Measurements from ENCODE around the gene PGGHG. TPM values are rescaled to one million over a fixed set of nuclear protein-coding genes. Genes with fewer than 3 reads are reported as not detected.

Gene PGGHG
- total and polyA plus RNA-seq, 10 of the 15 experiments (the other 5 are each of a cell fraction or from before 2014, with no cell fraction given) = 0.10 to 8.3 (median 1.8) TPM

DNA sequence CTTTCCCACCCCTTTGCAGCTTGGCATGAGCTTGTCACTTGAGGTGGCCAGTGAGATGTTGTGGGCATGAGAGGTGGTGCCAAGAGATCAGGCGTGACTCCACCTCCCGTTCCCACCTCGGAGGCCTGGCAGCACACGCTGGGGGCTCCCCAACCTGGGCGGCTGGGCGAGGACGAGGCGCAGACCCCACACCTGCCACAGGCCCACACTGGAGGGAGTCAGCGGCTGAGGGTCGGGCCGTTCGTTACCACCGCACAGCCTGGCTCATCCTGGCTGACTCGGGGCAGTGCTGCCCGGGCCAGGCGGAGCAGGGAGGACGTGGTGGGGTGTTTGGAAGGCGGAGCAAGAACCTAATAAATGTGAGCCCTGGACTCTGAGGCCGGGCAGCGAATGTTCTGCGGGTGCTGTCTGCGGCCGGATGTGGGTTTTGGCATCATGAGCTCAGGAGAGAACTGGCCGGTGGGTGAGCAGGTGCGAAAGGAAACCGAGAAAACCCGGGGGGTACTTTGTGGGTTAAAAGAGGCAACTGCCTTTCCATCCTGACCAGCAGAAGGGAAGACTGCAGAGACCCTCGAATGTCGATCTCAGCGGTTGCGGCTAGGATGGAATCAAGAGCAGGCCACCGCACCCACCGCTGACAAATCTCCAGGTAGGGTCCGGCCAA, 41.9 kb downstream of the PGGHG start (continued):
- TF ChIP-seq, protein P1, sequence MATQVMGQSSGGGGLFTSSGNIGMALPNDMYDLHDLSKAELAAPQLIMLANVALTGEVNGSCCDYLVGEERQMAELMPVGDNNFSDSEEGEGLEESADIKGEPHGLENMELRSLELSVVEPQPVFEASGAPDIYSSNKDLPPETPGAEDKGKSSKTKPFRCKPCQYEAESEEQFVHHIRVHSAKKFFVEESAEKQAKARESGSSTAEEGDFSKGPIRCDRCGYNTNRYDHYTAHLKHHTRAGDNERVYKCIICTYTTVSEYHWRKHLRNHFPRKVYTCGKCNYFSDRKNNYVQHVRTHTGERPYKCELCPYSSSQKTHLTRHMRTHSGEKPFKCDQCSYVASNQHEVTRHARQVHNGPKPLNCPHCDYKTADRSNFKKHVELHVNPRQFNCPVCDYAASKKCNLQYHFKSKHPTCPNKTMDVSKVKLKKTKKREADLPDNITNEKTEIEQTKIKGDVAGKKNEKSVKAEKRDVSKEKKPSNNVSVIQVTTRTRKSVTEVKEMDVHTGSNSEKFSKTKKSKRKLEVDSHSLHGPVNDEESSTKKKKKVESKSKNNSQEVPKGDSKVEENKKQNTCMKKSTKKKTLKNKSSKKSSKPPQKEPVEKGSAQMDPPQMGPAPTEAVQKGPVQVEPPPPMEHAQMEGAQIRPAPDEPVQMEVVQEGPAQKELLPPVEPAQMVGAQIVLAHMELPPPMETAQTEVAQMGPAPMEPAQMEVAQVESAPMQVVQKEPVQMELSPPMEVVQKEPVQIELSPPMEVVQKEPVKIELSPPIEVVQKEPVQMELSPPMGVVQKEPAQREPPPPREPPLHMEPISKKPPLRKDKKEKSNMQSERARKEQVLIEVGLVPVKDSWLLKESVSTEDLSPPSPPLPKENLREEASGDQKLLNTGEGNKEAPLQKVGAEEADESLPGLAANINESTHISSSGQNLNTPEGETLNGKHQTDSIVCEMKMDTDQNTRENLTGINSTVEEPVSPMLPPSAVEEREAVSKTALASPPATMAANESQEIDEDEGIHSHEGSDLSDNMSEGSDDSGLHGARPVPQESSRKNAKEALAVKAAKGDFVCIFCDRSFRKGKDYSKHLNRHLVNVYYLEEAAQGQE (IDR thresholded peaks at IDR 0.05; ENCODE audit: low read depth, low read length) = no peak
- 0 out of 2 replicates have a peak, but pooled peaks have one; percentile 48 for TF ChIP-seq RCOR1 (conservative IDR thresholded peaks at IDR 0.05; ENCODE audit: low read depth, low read length)
- peak in 1 of 2 experiments; percentile 69; a peak in 1 of 4 replicates for TF ChIP-seq ETV6 (conservative IDR thresholded peaks at IDR 0.05 in 1 of 2, IDR thresholded peaks at IDR 0.05 in 1 of 2; ENCODE audit: borderline replicate concordance in 1 of 2, low read depth in 1 of 2)
- no peak for TF ChIP-seq PML (IDR thresholded peaks at IDR 0.05; ENCODE audit: low read length)
- TF ChIP-seq IKZF1 (conservative IDR thresholded peaks at IDR 0.05) = peak; percentile 94
- no peak for TF ChIP-seq POLR2AphosphoS2 (IDR thresholded peaks at IDR 0.05; ENCODE audit: low read depth, low read length)
- TF ChIP-seq CREB1 (IDR thresholded peaks at IDR 0.05; ENCODE audit: low read depth) = no peak
- TF ChIP-seq, protein P2, sequence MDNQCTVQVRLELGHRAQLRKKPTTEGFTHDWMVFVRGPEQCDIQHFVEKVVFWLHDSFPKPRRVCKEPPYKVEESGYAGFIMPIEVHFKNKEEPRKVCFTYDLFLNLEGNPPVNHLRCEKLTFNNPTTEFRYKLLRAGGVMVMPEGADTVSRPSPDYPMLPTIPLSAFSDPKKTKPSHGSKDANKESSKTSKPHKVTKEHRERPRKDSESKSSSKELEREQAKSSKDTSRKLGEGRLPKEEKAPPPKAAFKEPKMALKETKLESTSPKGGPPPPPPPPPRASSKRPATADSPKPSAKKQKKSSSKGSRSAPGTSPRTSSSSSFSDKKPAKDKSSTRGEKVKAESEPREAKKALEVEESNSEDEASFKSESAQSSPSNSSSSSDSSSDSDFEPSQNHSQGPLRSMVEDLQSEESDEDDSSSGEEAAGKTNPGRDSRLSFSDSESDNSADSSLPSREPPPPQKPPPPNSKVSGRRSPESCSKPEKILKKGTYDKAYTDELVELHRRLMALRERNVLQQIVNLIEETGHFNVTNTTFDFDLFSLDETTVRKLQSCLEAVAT (IDR thresholded peaks at IDR 0.05) = peak; percentile 89
- TF ChIP-seq TBL1XR1 (IDR thresholded peaks at IDR 0.05; ENCODE audit: low read depth, low read length) = peak; percentile 57; the same call in 1 of the 2 replicates
- no peak for TF ChIP-seq EZH2 (IDR thresholded peaks at IDR 0.05; ENCODE audit: borderline replicate concordance, control insufficient read depth, low read depth, low read length)
- TF ChIP-seq SP1 (IDR thresholded peaks at IDR 0.05; ENCODE audit: low read depth, low read length) = peak; percentile 11
- no peak; the same call in 1 of the 2 replicates for TF ChIP-seq POLR2A (IDR thresholded peaks at IDR 0.05; ENCODE audit: low read depth, low read length)
- peak; percentile 72; the same call in 1 of the 2 replicates for TF ChIP-seq NFIC (IDR thresholded peaks at IDR 0.05; ENCODE audit: low read depth, low read length)
- peak; percentile 89 to 90 for TF ChIP-seq IKZF2 (IDR thresholded peaks at IDR 0.05)
- TF ChIP-seq EED (IDR thresholded peaks at IDR 0.05; ENCODE audit: low read depth) = peak; percentile 89
- TF ChIP-seq, protein P3, sequence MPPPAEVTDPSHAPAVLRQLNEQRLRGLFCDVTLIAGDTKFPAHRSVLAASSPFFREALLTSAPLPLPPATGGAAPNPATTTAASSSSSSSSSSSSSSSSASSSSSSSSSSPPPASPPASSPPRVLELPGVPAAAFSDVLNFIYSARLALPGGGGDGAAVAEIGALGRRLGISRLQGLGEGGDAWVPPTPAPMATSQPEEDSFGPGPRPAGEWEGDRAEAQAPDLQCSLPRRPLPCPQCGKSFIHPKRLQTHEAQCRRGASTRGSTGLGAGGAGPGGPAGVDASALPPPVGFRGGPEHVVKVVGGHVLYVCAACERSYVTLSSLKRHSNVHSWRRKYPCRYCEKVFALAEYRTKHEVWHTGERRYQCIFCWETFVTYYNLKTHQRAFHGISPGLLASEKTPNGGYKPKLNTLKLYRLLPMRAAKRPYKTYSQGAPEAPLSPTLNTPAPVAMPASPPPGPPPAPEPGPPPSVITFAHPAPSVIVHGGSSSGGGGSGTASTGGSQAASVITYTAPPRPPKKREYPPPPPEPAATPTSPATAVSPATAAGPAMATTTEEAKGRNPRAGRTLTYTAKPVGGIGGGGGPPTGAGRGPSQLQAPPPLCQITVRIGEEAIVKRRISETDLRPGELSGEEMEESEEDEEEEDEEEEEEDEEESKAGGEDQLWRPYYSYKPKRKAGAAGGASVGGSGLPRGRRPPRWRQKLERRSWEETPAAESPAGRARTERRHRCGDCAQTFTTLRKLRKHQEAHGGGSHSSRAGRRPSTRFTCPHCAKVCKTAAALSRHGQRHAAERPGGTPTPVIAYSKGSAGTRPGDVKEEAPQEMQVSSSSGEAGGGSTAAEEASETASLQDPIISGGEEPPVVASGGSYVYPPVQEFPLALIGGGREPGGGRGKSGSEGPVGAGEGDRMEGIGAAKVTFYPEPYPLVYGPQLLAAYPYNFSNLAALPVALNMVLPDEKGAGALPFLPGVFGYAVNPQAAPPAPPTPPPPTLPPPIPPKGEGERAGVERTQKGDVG (CRISPR knock-in tag; IDR thresholded peaks at IDR 0.05) = 0 out of 2 replicates have a peak, but pooled peaks have one; percentile 40
- no peak for TF ChIP-seq CBX3 (IDR thresholded peaks at IDR 0.05; ENCODE audit: borderline replicate concordance, low read depth)
- peak; percentile 75 for TF ChIP-seq PAX5 (IDR thresholded peaks at IDR 0.05; ENCODE audit: borderline replicate concordance, low read depth, low read length)
- TF ChIP-seq MEF2A (IDR thresholded peaks at IDR 0.05; ENCODE audit: insufficient read depth, low read depth, low read length) = 0 out of 2 replicates have a peak, but pooled peaks have one; percentile 35
- peak; percentile 80; a peak in 3 of 4 replicates for TF ChIP-seq EP300 (IDR thresholded peaks at IDR 0.05; ENCODE audit: borderline replicate concordance in 1 of 2, control insufficient read depth in 1 of 2, low read depth in 2 of 2, low read length in 2 of 2)

Data from GM12878 (cell line).